Stimulated activated CD8-positive, alpha-beta memory T cell treated with anti-CD3 and anti-CD28 coated beads, Interleukin-15, amount 100 ng/mL, for 24 hours (primary cell): Measurements from ENCODE around the gene C11orf65.
"Not testable (repeated sequence)": the region's sequence is repeated elsewhere in the genome, so short reads cannot be mapped to it uniquely, and the experiment has no call there.

Experiments used
- DNase-seq: peaks from one replicate; pipeline ENCODE4 v3.0.0-alpha.2; 2020; ENCODE audit warnings: low read depth

C11orf65 gene

DNA sequence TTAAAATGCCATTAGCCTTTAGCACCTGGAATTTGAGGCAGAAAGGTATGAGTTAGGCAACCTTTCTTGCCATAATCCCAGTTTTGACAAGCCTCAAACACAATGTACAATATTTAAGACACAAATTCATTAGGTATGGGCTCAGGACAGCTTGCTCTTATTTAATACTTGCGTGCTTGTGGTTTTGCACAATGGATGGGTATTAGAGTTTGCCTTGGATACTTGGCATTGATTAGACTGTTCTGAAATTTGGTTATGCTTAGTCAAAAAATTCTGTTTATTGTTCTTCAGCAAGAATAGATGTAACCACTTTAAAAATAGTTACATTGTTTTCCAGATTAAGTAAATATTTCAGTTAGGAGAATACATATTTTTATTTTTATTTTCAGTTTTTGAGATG, 5.4 kb upstream of the C11orf65 start:
- DNase-seq: no peak

DNA sequence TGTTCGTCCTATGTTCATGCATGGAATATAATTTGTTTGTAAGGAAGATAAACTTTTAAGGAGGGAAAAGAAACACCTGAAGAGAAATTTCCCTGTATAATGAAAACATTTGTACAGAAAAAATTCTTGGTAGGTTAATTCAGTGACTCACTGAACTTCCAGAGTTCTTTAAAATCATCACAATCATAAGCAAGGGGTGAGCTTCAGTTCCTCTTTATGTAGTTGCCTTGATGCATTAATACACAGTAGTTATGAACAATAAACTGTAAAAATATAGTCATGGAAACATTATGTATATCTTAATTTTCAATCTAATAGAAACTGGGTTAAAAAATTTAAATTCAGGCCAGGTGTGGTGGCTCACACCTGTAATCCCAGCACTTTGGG, 1.1 kb upstream of the C11orf65 start:
- DNase-seq: no peak

DNA sequence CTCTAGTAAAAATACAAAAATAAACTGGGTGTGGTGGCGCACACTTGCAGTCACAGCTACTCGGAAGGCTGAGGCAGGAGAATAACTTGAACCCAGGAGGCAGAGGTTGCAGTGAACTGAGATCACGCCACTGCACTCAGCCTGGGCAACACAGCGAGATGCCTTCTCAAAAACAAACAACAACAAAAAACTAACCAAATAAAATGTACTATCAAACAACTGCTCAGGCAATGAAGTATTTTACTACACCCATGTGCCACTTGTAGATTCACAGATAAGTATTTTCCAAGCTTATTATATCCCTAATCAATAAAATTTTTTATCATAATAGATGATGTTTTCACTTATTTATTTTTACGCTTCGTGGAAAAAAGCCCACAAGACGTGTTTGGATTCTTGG, 924 bp downstream of the C11orf65 start:
- DNase-seq: no peak

DNA sequence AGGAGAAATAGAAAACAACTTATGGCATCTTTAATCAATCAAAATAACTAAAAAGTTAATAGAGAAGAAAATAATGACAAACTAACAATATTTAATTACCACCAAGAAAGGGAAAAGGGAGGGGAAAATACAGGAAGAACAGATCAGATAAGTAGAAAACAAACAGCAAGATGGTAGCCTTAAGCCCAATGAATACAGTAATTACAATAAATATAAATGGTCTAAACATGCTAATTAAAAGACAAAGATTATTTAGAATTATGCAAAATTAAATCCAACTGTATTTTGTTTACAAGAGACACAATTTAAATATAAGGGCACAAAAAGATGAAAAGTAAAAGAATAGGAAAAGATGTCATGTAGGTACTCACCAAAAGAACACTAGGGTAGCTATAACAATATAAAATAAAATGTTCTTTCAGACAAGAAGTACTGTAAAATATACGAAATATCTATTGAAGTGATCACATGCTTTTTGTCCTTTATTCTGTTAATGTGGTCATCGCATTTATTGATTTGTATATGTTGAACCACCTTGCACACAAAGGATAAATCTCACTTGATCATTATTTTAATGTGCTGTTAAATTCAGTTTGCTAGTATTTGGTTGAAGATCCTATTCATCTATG, 14.0 kb downstream of the C11orf65 start:
- no peak for DNase-seq

DNA sequence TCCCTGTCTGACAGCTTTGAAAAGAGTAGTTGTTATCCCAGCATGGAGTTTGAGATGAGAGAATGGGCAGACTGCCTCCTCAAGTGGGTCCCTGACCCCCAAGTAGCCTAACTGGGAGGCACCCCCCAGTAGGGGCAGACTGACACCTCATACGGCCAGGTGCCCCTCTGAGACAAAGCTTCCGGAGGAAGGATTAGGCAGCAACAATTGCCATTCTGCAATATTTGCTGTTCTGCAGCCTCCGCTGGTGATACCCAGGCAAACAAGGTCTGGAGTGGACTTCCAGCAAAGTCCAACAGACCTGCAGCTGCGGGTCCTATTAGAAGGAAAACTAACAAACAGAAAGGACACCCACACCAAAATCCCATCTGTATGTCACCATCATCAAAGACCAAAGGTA, 25.9 kb downstream of the C11orf65 start:
- DNase-seq: not testable (repeated sequence)

DNA sequence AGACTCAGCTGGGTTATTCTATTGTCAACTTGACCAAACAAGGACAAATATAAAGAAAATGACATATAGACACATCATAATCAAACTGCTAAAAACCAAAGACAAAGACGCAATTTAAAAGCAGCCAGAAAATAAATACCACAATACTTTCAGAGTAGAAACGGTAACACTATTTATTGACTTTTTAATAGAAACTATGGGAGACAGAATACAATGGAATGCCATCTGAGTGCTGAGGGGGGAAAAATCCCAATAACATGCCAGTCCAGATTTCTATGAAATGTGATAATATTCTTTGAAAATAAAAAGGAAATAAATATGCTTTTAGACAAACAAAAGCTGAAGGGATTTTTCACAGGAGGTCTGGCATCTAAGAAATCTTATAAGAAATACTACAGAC, 30.7 kb downstream of the C11orf65 start:
- DNase-seq: no peak

DNA sequence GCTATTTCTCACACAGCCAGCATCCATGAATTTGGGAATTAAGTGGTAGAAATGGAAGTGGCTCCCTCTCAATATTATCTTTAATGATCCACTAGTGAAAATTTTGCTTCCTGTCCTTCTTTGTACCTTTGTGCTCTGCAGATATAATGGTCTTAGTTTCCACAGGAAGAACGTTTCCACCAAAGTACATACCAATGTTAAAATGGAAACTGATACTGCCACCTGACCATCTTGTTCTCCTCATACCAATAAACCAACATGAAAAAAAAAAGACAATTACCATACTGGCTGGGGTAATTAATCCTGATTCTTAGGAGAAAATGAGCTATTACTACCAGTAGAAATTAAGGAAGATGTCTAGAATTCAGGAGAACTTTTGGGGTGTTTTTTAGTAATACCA, 32.3 kb downstream of the C11orf65 start:
- DNase-seq: no peak

DNA sequence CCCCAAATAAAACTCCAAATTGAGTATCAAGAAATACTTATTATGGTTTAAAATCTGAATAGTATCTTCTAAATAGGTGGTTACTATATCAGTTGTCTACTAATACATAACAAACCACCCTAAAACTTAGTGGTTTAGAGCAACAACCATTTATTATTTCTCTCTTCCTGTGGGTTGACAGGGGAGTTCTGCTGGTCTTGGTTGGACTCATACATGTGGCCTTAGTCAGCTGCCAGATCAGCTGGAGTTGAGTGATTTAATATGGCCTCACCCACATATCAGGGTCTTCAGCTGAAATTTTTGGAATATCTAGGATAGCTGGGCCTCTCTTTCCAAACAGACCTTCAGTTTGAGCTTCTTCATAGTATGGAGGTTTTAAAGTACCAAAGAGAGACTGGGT, 34.5 kb downstream of the C11orf65 start:
- no peak for DNase-seq

DNA sequence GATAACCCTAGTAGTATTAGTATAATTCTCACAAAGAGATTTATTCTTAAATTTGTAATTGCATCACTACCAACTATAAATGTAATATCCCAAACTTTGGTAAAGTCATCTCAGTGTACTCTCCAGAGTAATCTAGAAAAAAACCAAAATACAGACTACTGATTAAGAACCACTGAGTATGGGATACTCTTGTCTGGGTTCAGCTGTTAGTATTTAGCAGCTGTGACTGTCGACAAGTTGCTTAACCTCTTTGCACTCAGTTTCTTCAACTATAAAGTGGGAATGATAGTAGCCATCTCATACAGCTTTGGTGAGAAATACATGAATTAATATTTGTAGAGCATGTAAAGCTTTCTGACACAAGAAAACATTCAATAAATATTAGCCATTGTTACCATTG, 35.3 kb downstream of the C11orf65 start:
- DNase-seq: no peak

DNA sequence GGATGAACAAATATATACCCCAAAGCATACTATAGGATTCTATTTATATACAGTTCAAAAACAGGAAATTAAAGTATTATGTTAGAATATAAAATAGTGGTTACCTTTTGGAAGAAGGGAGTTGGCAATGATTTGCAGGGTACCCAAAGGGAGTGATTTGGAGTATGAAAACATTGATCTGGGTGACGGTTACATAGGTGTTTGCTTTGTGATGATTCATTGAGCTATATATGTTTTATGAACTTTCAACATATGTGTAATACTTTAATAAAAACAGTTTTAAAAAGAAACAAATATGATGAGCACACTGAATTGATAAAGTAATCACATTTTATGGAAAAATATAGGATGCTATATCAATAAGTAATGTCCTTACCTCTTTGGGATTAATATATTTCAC, 36.0 kb downstream of the C11orf65 start:
- DNase-seq: no peak

DNA sequence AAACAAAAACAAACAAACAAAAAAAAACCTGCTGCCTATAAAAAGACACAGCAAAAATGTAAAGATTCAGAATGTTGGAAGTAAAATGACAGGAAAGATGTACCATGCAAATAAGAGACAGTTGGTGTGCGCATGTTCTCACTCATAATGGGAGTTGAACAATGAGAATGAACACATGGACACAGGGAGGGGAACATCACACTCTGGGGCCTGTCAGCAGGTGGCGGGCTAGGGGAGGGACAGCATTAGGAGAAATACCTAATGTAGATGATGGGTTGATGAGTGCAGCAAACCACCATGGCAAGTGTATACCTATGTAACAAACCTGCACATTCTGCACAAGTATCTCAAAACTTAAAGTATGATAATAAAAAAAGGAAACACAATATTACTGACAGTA, 49.8 kb downstream of the C11orf65 start:
- not testable (repeated sequence) for DNase-seq

DNA sequence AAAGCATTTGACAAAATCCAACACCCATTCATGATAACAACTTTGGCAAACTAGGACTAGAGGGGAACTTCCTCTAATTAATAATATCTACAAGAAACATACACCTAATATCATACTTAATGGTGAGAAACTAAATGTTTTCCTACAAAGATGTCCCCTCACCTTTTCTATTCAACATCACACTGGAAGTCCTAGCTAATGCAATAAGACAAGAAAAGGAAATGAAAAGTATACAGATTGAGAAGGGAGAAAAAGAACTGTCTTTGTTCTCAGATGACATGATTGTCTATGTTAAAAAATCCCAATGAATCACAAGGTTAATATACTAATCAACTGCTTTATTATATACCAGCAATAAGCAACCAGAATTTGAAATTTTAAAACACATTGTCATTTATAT, 52.4 kb downstream of the C11orf65 start:
- no peak for DNase-seq

DNA sequence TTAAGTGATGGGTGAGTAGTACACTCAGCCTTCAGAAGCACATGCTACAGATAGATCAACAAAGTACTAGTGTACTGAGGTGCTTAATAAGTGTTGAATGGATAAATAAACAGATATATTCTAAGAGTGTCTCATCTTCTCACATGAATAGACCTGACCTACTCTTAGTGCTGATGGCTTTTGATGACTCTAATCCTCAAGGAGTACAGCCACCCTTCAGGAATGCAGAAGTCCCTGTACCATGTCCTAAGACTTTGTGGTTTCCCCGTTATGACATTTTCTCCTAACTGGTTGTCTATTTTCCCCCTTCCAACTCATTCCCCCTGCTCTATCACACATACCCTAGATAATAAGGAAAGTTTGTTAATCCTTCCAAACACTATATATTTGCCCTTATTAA, 61.6 kb downstream of the C11orf65 start:
- no peak for DNase-seq

DNA sequence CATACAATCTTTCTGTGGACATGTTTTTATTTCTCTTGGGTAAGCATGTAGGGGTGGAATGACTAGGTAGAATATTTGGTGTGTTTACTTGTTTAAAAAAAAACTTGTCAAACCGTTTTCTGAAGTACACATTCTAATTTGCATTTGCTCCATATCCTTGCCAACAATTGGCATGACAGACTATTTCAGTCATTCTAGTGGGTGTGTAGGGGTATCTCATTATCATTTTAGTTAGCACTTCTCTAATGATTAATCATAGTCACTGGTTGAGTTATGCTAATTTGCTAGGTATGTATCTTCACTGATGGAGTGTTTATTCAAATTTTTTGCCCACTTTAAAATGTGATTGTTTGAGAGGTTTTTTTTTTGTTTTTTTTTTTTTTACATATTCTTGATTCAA, 64.3 kb downstream of the C11orf65 start:
- no peak for DNase-seq

DNA sequence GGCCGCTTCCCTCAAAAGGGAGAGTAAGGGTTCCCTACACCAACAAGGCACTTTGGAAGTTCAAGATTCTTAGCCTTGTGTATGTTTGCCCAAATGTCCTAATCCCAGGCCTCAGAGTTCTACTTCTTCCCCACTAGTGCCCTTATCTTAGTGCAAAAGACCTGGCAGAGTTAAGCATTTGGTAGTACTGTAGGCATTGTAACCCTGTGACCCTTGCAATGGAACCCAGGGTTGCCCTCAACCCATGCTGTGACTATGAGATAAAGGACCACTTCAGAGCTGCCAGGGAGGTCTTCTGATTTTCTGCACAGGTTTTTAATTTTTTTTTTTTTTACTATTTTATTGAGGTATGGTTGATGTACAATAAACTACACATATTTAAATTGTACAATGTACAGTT, 65.1 kb downstream of the C11orf65 start:
- no peak for DNase-seq

DNA sequence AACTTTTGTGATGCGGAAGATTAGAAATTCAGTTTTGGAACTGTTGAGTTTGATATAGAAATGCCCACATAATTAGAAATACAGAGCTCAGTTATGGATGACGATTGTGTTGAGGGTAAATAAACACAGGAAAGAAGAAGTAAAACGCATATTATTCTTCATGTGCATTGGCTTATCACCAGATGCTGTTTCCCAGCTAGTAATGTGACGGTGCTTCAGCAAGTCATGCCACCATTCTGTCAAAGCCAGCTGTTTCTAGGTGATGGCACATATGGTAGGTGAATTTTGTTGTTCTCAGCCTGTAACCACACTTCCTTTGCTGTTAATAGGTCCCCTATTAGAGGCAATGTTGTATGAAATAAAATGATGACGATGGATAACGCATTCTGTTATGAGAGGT, 68.9 kb downstream of the C11orf65 start:
- no peak for DNase-seq

DNA sequence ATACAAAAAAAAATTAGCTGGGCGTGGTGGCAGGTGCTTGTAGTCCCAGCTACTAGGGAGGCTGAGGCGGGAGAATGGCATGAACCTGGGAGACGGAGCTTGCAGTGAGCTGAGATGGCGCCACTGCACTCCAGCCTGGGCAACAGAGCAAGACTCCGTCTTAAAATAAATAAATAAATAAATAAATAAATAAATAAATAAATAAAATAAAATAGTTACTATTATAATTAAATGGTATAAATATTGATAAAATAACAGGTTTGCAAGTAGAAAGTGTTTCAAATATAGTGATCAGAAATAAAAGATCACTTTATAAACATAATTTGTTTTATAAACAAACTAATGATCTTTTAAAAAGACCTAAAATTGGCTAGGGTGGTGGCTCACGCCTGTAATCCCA, 70.7 kb downstream of the C11orf65 start:
- not testable (repeated sequence) for DNase-seq

DNA sequence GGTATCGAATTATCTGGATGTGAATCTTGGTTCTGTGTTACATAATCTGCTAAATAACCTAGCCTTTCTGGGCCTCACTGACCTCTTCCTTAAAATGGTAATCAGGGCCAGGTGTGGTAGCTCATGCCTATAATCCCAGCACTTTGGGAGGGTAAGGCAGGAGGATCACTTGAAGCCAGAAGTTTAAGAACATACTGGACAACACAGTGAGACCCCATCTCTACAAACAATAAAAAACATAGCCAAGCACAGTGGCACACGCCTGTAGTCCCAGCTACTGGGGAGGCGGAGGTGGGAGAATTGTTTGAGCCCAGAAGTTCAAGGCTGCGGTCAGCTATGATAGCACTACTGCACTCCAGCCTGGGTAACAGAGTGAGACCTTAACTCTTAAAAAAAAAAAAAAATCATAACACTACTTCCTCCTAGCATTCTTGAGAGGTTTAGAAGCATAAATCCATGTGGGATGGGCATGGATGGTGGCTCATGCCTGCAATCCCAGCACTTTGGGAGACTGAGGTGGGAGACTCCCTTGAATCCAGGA, 72.5 kb downstream of the C11orf65 start:
- no peak for DNase-seq

DNA sequence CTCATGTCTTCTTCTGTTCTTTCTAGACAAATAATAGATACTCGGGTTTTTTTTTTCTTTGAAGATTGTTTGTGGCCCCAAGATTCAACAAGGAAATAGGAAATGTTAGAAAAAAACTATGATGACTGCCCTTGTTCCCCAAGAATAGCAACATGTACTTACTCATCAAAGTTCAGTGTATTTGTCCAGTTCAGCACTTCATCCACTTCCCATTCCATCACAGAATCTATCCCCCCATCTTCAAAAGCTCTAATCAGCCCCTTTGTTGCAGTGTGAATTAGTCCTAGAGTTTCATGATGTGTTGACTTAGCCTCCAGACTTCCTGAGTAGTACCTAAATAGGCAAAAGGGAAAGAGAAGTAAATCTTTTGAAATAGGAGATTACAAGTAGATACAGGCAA, 74.3 kb downstream of the C11orf65 start:
- DNase-seq: no peak

DNA sequence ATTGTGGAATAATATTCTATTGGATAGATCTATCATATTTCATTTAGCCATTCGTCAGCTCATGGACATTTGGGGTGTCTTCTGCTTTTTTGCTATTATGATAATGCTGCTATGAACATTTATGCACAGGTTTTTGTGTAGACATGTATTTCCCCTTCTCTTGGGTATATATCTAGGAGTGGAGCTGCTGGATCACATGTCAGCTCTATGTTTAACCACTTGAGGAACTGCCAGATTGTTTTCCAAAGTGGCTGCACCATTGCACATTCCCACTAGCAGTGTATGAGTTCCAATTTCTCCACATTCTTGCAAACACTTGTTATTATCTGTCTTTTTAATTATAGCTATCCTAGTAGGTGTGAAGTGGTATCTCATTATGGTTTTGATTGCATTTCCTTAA, 75.0 kb downstream of the C11orf65 start:
- no peak for DNase-seq

DNA sequence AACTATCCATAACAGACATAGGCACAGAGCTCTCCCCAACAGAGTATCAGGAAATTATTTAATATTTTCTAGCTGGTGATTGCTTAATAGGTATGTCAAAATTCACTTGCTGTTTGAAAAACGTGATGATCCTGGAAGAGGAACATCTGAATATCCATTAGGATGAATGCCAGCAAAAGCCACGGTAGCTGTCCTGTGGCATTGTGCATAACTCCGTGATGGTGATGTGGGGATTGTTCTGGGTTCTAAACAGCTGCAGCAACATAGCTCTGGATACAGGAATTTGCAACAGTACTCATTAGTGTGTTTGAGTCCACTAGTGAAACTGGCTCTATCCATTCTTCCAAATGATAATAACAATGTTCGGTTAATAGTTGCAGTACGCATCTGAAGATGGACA, 78.8 kb downstream of the C11orf65 start:
- no peak for DNase-seq

DNA sequence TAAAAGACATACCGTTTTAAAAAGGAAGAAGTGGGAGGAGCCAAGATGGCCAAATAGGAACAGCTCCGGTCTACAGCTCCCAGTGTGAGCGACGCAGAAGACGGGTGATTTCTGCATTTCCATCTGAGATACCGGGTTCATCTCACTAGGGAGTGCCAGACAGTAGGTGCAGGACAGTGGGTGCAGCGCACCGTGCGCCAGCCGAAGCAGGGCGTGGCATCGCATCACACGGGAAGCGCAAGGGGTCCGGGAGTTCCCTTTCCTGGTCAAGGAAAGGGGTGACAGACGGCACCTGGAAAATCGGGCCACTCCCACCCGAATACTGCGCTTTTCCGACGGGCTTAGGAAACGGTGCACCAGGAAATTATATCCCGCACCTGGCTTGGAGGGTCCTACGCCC, 93.8 kb downstream of the C11orf65 start:
- not testable (repeated sequence) for DNase-seq

DNA sequence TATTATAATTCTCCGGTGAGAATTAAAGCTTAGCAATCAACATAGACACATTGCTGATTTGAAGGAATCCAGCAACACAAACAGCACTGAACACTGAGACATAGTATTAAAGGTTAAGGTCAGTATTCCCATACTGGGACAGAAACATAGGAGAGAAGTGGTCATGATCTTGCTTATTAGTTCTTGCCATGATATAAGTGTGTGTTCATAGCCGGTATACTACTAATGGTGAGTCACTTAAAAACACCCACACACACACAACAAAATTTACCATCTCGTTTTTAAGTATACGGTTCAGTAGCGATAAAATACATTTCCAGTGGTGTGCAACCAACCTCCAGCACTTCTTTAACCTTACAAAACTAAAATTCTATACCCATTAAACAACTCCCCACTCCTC, 96.3 kb downstream of the C11orf65 start:
- no peak for DNase-seq

DNA sequence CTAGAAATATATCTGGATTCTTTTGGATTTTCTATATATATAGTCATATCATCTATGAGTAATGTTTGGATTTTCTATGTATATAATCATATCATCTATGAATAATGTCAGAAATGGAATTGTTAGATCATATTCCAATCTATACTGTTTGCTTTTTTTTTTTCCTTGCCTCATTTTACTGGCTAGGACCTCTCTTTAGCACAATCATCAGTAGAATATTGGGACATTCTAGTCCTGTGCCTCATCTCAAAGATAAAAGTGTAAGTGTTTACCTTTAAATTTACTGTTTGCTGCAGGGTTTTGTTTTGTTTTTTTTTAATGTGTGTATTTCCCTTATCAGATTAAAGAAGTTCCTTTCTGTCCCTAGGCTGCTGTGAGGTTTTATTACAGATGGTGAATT, 97.0 kb downstream of the C11orf65 start:
- DNase-seq: no peak

DNA sequence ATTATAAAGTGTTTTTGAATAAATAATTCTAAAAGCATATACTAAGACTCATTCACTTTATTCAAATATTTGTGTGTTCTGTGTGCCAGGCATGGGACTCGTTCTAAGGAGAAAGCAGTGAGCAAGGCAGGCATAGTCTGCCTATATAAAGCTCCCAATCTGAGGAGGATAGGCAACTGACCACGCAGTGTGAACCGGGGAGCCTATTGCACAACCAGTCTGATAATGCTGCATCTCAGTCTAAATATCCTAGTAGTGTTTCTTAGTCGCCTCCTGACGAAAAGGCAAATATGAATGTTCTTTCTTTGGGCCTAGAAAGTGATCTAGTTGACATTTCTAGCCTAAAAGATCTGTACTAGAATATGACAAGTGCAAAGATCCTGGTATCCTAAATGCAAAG, 98.3 kb downstream of the C11orf65 start:
- no peak for DNase-seq
